Hematopoietic multipotent progenitor cell treated with erythropoietin and hydrocortisone succinate and interleukin-3 and kit ligand, for 4 days (in vitro differentiated cells): ENCODE data around the gene ZNF579.

Source experiments
- DNase-seq: peaks from one replicate; pipeline ENCODE4 v3.0.0-alpha.2; 2015

The ZNF579 gene

GRCh38 chr19:55580628-55581144 lies at the start of gene ZNF579:
ZNF579 (minus strand) TSS chr19:55580848; CDS start chr19:55579639, 1,209 bp downstream.
- peak; percentile 95 for DNase-seq

DNA sequence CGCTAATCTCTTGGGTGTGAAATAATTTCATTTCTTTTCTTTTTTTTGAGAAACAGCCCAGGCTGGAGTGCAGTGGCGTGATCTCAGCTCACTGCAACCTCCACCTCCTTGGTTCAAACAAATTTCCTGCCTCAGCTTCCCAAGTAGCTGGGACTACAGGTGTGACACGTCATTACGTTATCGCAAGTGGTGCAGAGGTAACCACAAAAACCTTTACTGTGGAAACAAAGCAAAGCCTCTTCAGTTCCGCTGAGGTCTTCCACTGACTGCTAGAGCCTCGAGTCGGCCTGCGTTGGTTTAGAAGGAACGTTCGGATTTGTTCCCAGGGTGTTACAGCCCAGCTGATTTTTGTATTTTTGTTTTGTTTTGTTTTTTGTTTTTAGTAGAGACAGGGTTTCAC lies 45.7 kb upstream of the ZNF579 start:
- no peak for DNase-seq

DNA sequence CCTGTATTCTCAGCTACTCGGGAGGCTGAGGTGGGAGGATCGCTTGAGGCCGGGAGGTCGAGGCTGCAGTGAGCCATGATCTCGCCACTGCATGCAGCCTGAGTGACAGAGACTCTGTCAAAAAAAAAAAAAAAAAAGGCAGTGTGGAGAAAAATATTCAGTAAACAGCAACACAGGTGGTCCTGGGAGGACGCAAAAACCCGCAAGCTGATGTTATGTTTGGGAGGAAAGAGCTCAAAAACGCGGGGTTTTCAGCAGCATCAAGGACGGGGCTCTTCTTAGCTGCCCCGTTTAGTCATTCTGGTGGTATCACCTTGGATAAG lies 44.3 kb upstream of the ZNF579 start:
- DNase-seq: no peak

DNA sequence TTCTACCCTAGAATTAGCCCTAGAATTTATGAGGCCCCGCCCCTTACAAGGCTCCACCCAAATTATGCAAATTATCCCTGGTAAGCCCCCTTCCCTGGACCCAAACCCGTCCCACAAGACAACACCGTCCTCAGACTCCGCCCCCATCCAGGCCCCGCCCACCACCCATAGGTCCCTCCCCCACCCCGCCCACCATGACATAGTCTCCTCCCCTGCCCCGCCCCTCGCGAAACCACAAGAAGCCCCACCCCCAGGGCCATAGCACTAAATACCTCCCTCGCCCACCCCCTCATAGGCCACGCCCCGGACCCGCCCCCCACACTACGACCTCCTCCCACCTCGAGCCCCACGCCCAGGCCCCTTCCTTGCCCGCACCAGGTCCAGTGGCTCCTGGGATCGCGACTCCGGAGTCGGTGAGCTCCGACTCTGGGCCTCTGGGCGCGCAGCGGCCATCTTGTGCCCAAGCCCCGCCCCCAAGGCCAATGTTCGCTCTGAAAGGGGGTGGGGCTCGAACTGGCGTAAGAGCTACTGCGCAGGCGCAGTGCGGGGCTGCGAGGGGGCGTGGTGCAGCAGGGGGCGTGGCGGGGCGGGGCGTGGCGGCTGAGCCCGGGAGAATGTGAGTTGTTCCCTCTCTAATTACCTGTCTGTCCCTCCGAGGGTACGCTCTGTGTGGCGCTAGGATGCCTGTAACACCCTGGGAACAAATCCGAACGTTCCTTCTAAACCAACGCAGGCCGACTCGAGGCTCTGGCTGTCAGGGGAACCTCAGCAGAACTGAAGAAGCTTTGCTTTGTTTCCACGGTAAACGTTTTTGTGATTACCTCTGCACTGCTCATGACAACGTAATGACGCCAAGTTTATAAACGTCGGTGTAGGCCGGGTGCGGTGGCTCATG lies 43.7 kb upstream of the ZNF579 start, which contains the start of gene ZNF784:
ZNF784 (minus strand) TSS at position 458 of the 895 bp plus-strand sequence; CDS start at position 453, 5 bp downstream.
- peak; percentile 98 for DNase-seq

GRCh38 chr19:55623561-55623960 lies 42.9 kb upstream of the ZNF579 start:
- DNase-seq: peak; percentile 46

GRCh38 chr19:55623130-55623529 lies 42.5 kb upstream of the ZNF579 start:
- DNase-seq: no peak

DNA sequence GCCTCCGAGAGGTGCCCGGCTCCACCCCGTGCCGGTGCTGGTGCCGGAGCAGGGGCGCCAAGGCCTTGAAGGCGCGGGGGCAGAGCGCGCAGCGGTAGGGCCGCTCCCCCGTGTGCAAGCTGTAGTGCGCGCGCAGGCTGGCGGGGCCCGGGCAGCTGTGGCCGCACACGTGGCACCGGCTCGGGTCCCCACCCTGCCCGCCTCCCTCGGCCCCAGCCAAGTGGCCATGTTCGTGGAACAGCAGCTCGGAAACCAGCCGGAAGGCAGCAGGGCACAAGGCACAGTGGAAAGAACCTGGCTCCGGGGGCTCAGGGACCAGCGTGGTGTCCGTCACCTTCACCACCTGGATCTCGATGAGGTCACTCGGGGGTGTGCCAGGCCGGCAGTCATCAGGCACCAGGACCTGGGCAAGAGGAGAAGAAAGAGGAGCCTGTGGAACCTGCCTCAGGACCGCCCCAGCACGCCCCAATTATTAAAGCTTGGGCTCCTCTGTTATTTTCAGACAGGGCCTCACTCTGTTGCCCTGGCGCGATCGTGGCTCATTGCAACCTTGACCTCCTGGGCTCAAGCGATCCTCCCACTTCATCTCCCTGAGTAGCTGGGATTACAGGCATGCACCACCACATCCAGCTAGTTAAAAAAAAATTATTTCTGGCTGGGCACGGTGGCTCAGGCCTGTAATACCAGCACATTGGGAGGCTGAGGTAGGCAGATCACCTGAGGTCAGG lies 41.8 kb upstream of the ZNF579 start:
- no peak for DNase-seq

DNA sequence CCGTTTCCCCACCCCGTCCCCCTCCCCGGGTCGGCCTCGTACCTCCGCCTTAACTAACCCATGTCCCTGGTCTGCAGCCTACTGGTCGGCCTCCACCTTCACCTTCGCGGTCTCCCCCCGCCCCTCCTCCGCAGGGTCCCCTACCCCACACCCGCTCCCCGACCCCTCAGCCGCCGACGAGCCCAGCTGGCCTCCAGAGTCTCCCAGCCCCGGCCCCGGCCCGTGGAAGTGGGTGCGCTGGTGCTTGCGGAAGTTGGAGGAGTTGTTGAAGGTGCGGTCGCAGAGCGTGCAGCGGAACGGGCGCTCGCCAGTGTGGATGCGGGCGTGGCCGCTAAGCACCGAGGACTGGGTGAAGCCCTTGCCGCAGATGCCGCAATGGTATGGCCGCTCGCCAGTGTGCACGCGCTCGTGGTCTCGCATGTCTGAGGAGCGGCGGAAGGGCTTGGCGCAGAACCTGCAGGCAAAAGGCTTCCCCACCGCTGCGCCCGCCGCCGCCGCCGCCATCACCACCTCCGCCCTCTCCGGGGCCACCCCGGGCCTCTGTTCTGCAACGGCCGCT lies 41.1 kb upstream of the ZNF579 start:
- DNase-seq: no peak

- no peak for DNase-seq
These were observed 40.6 kb upstream of the ZNF579 start for GRCh38 chr19:55621205-55621672.

GRCh38 chr19:55620410-55621204 lies 40.0 kb upstream of the ZNF579 start:
- DNase-seq: peak; percentile 88

- no peak for DNase-seq
These were observed 38.6 kb upstream of the ZNF579 start for GRCh38 chr19:55619286-55619685.

GRCh38 chr19:55618426-55618825 lies 37.8 kb upstream of the ZNF579 start:
- no peak for DNase-seq

GRCh38 chr19:55617426-55617825 lies 36.8 kb upstream of the ZNF579 start:
- DNase-seq: no peak

DNA sequence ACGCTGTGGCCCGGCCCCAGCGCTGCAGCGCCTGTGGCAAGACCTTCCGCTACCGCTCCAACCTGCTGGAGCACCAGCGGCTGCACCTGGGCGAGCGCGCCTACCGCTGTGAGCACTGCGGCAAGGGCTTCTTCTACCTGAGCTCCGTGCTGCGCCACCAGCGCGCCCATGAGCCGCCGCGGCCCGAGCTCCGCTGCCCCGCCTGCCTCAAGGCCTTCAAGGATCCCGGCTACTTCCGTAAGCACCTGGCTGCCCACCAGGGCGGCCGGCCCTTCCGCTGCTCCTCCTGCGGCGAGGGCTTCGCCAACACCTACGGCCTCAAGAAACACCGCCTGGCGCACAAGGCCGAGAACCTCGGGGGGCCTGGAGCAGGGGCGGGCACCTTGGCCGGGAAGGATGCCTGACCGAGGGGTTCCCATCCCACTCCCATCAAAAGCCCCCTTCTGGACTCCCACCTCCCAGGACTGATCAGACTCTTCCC lies 35.8 kb upstream of the ZNF579 start:
- no peak for DNase-seq

DNA sequence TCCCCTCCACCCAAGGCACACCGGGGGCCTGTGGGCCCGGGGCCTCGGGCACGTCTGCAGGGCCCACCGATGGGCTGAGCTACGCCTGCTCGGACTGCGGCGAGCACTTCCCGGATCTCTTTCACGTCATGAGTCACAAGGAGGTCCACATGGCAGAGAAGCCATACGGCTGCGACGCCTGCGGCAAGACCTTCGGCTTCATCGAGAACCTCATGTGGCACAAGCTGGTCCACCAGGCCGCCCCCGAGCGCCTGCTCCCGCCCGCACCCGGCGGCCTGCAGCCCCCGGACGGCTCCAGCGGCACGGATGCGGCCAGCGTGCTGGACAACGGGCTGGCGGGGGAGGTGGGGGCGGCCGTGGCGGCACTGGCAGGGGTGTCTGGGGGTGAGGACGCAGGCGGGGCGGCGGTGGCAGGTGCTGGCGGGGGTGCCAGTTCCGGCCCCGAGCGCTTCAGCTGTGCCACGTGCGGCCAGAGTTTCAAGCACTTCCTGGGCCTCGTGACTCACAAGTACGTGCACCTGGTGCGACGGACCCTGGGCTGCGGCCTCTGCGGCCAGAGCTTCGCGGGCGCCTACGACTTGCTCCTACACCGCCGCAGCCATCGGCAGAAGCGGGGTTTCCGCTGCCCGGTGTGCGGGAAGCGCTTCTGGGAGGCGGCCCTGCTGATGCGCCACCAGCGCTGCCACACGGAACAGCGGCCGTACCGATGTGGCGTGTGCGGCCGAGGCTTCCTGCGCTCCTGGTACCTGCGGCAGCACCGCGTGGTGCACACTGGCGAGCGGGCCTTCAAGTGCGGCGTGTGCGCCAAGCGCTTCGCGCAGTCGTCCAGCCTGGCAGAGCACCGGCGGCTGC lies 35.1 kb upstream of the ZNF579 start:
- DNase-seq: no peak

DNA sequence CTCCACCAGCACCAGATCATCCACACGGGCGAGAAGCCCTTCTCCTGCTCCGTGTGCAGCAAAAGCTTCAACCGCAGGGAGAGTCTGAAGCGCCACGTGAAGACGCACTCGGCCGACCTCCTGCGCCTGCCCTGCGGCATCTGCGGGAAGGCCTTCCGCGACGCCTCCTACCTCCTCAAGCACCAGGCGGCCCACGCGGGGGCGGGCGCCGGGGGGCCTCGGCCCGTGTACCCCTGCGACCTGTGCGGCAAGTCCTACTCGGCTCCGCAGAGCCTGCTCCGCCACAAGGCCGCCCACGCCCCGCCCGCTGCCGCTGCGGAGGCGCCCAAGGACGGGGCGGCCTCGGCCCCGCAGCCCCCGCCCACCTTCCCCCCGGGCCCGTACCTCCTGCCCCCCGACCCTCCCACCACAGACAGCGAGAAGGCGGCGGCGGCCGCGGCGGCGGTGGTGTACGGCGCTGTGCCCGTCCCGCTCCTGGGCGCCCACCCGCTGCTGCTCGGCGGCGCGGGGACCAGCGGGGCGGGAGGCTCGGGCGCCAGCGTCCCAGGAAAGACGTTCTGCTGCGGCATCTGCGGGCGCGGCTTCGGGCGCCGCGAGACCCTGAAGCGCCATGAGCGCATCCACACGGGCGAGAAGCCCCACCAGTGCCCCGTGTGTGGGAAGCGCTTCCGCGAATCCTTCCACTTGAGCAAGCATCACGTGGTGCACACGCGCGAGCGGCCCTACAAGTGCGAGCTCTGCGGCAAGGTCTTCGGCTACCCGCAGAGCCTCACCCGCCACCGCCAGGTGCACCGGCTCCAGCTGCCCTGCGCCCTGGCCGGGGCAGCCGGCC lies 34.3 kb upstream of the ZNF579 start:
- DNase-seq: no peak

DNA sequence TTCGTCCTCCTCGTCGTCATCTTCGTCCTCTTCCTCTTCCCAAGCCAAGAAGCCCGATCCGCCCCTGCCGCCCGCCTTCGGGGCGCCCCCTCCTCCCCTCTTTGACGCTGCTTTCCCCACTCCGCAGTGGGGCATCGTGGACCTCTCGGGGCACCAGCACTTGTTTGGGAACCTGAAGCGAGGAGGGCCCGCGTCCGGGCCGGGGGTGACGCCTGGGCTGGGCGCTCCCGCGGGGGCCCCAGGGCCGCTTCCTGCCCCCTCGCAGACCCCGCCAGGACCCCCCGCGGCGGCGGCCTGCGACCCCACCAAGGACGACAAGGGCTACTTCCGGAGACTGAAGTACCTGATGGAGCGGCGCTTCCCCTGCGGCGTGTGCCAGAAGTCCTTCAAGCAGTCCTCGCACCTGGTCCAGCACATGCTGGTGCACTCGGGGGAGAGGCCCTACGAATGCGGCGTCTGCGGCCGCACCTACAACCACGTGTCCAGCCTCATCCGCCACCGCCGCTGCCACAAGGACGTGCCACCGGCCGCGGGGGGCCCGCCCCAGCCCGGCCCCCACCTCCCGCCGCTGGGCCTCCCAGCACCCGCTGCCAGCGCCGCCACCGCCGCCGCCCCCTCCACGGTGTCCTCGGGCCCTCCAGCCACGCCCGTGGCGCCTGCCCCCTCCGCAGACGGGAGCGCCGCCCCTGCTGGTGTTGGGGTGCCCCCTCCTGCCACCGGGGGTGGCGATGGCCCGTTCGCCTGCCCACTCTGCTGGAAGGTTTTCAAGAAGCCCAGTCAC lies 33.5 kb upstream of the ZNF579 start:
- DNase-seq: no peak

GRCh38 chr19:55613396-55613795 lies 32.7 kb upstream of the ZNF579 start:
- DNase-seq: no peak

DNA sequence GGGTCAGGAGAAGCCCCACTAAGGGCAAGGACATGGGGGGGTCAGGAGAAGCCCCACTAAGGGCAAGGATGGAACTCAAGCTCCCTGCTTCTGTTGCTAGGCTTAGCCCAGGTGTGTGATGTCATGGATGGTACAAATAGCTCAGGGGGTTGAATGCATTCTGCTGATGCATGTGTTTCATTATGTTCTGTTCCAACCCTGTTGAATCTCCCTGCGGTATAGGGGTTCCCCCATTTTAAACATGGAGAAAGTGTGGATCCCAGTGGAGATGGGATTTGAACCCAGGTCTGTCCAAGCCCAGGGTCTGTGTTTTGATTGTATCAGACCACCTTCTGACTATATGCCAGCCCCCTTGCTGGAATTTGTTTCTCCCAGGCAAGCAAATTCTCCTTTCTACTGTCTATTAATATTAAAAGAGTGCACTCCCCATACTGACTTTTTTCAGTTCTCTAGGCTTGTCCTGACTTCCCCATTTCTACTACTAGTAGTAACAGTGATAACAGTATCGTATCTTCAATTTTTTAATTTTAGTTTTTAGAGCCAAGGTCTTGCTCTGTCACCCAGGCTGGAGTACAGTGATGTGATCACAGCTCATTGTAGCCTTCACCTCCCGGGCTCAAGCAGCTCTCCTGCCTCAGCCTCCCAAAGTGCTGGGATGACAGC lies 31.5 kb upstream of the ZNF579 start:
- no peak for DNase-seq
